PFSK-1 (cell line): Measurements from ENCODE around the gene PCK2.

Source experiments
- POLR2AphosphoS5 ChIP-seq: IDR thresholded peaks from 2 replicates; pipeline ENCODE4 v1.6.1; 2012; ENCODE audit warnings: low read depth, mild to moderate bottlenecking, control low read depth, low read length, moderate library complexity
- SIN3A ChIP-seq: IDR thresholded peaks from 2 replicates; pipeline ENCODE4 v1.6.1; 2012; ENCODE audit warnings: mild to moderate bottlenecking, low read length, moderate library complexity, borderline replicate concordance; ENCODE audit not compliant: insufficient read depth
- TAF1 ChIP-seq: IDR thresholded peaks from 2 replicates; pipeline ENCODE4 v1.6.1; 2012; ENCODE audit warnings: low read length, control low read depth, borderline replicate concordance; ENCODE audit not compliant: insufficient read depth

DNA sequence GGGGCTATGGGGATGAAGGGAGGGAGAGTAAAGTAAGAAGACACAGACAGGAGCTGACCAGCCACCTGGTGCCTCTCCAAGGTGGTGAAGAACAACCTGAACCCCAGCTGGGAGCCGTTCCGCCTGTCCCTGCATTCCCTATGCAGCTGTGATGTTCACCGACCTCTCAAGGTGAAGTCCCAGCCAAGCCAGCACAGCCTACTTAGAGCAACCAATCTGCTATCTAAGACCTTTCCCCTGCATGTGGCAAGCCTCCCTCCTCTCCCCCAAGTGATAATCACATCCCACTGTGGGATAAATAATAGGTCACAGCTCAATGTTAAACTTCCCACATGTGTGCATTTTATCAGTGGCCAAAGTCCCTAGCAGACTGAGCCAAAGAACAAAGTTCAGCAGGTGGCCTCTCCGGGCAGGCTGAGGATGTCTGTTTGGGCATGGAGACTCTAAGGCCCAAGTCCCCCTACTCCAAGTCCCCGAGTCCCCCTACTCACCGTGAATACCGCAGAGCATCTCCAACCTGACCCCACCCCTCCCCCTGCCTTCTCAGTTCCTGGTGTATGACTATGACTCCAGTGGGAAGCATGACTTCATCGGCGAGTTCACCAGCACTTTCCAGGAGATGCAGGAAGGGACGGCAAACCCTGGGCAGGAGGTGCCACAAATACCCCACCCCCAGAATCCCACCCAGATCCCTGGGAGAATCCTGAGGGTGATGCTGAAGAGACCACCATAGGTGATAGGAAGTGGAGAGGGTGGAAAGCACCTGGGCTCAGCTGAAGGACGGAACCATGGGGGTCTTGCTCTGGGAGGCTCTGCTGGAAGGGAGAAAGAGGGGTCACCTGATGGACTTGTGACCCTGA is 19.3 kb upstream of the PCK2 start:
- TF ChIP-seq POLR2AphosphoS5 (no peak), TAF1 (no peak), SIN3A (no peak)
